HG03342 (cell line): ENCODE measurements around the gene FAM234A.
"Not testable (repeated sequence)": the region's sequence is repeated elsewhere in the genome, so short reads cannot be mapped to it uniquely, and the experiment has no call there.

Source experiments
- ATAC-seq: cut with Tn5 transposase; IDR thresholded peaks from one replicate; pipeline ENCODE4 v1.9.1; 2021; ENCODE audit warnings: mild to moderate bottlenecking, moderate library complexity; ENCODE audit not compliant: unreplicated experiment

FAM234A gene

DNA sequence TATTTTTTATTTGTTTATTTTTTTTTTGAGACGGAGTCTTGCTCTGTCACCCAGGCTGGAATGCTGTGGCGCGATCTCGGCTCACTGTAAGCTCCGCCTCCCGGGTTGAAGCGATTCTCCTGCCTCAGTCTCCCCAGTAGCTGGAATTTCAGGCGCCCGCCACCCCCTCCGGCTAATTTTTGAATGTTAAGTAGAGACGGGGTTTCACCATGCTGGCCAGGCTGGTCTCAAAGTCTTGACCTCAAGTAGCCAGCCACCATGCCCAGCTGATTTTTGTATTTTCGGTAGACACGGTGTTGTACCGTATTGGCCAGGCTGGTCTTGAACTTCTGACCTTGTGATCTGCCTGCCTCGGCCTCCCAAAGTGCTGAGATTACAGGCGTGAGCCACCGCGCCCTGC lies 4.3 kb upstream of the FAM234A start:
- ATAC-seq, result not testable (repeated sequence)

- ATAC-seq, result no peak
Measured at GRCh38 chr16:230949-231348, 3.7 kb upstream of the FAM234A start.

DNA sequence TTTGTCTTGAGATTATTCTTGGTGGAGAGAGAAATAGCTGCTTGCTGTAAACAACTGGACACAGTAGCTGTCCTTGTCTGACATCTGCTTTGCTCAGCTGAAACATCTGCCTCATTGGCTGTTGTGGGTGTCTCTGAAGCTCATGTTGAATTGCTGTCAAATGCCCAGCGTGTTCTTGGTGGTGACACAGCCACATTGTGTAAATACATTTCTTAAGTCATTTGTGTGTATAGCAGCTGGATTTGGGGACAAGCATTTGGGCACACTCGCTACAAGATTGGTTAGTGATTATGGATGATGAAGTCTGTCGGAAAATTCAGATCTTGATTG lies 5.3 kb downstream of the FAM234A start:
- no peak for ATAC-seq

DNA sequence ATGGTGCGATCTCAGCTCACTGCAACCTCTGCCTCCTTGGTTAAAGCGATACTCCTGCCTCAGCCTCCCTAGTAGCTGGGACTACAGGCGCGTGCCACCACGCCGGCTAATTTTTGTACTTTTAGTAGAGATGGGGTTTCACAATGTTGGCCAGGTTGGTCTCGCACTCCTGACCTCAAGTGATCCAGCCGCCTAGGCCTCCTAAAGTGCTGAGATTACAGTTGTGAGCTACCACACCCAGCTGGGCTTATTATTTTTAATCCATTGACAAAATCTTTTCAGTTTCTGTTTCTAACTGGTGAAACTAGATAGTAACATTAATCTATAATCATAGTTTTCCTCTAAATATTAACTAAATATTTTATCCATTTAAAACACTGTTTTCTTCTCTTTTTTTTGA lies 5.9 kb downstream of the FAM234A start:
- no peak for ATAC-seq

- no peak for ATAC-seq
Measured at GRCh38 chr16:242281-242680, 7.7 kb downstream of the FAM234A start.

DNA sequence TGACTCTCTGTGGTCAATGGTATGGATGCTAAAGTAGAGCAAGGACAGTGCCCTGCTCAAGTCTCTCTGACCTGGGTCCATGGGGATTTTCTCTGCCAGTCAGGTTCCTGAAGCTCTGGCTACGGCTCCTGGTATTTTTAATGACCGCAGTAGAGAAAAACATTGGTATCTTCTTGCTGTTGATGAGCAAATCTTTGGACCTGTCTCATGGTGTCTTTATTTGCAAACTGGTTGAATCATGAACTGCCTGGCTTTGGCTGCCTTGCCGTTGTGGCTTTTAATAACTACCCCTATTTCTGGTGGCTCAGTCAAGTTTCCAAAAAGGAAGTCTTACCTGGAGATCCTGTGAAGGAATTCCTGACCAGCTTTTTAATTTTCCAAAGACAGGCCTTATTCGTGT lies 8.7 kb downstream of the FAM234A start:
- ATAC-seq, result no peak

DNA sequence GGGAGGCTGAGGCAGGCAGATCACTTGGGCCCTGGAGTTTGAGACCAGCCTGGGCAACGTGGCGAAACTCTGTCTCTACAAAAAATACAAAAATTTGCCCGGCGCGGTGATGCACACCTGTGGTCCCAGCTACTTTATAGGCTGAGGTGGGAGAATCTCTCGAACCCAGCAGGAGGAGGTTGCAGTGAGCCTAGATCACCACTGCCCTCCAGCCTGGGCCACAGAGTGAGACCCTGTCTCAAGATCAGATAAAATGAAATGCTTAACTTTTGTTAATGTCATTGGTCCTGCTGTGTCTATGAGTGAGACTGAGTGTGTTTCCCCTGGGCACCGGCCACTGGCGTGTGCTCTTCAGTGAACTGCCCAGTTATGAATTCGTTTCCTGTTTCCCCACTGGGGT lies 10.5 kb downstream of the FAM234A start:
- no peak for ATAC-seq

DNA sequence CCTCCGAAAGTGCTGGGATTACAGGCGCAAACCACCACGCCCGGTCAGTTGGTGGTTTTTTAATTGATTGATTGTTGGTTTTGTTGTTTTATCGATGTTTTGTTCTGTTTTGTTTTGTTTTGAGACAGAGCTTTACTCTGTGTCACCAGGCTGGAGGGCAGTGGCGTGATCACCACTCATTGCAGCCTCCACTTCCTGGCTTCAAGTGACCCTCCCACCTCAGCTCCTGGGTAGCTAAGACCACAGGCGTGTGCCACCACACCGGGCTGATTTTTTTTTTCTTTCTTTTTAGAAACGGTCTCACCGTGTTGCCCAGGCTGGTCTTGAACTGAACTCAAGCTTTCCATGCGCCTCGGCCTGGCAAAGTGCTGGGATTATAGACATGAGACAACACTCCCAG lies 12.4 kb downstream of the FAM234A start:
- no peak for ATAC-seq

- ATAC-seq, result no peak
Measured at GRCh38 chr16:249431-249830, 14.8 kb downstream of the FAM234A start.

DNA sequence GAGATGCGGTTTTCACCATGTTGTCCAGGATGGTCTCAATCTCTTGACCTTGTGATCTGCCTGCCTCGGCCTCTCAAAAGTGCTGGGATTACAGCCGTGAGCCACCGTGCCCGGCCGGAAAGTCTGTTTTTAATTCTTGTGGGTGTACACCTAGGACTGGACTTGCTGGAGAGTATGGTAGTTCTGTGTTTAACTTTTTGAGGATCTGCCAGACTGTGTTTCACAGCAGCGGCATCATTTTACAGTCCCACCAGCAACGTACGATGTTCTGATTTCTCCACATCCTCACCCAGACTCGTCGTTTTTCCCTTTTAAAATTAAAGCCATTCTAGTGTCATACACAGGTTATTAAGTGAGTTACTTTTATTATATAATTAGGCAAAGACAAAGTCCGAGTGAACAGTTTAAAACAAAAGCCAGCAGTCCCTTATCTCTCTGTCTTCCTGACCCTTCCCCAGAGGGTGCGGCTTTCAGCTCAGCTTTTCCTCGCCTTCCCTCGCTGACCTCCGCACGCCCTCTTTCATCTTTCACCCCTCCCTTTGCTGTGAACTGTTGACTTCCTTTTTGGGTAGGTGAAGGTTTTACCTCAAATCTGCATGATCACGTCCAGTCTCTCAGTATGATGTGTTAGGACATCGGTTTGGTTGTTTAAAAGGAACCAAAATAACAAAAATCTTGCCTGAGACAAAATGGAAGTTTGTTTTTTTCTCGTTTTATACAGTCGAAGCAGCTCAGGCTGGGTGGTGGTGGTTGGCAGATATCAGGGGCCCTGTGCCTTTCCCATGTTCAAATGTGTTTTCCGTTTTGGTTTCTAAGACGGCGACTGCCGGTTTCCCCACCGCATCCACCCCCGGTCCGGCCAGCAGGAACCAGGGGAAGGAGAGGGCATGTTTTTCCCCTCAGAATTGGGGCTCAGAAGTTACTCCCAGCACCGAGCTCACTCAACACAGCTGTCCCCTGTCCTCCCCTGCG lies 18.0 kb downstream of the FAM234A start:
- ATAC-seq, result no peak

DNA sequence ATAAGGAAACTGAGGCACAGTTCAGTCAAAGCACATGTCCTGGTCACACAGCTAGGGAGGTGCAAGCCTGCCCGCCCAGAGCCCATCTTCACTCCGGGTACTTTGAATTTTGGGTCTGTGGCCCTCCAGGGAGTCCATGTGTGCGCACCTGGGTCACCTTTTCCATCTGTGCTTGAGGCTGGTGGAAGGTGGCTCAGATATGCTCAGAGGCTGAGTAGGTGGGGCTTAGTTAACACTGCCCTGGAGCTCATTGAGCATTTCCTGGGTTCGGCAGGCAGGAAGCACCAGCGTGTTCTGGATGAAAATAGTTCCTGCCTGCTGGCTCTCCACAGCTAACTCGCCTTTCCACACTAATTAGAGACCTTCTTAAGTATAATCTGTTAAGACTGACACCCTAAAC lies 19.2 kb downstream of the FAM234A start:
- ATAC-seq, result no peak

GRCh38 chr16:254461-254860 lies 19.8 kb downstream of the FAM234A start:
- no peak for ATAC-seq

- ATAC-seq, result no peak
Measured at GRCh38 chr16:255183-255582, 20.6 kb downstream of the FAM234A start.

GRCh38 chr16:258091-258490 lies 23.5 kb downstream of the FAM234A start:
- not testable (repeated sequence) for ATAC-seq

GRCh38 chr16:259226-259625 lies 24.6 kb downstream of the FAM234A start:
- no peak for ATAC-seq

GRCh38 chr16:259814-260253 lies 25.2 kb downstream of the FAM234A start:
- no peak for ATAC-seq

GRCh38 chr16:260326-260725 lies 25.7 kb downstream of the FAM234A start:
- no peak for ATAC-seq

- ATAC-seq, result no peak
Measured at GRCh38 chr16:261031-261691, 26.5 kb downstream of the FAM234A start.

DNA sequence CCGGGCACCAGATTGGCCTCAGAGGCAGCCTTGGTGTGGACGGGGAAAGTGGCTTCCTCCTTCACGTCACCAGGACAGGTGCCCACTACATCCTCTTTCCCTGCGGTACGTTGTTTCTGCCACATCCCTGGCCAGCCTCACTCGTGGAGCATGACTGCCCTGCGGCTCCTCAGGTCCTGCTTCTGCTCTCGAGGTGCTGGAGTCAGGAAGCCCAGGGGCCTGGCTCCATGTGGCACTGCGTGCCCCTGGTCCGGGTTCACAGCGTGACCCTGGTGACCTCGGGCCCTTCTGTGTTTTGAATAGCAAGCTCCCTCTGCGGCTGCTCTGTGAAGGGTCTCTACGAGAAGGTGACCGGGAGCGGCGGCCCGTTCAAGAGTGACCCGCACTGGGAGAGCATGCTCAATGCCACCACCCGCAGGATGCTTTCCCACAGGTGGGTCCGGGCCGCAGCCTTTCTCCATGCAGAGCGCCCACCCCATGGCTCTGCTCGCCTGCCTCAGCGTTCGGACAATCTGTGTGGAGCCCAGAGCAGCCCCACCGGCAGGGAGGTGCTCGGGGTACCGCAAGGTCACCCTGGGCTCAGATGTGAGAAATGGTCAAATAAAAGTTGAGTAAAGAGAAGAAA lies 27.6 kb downstream of the FAM234A start:
- ATAC-seq, result no peak

DNA sequence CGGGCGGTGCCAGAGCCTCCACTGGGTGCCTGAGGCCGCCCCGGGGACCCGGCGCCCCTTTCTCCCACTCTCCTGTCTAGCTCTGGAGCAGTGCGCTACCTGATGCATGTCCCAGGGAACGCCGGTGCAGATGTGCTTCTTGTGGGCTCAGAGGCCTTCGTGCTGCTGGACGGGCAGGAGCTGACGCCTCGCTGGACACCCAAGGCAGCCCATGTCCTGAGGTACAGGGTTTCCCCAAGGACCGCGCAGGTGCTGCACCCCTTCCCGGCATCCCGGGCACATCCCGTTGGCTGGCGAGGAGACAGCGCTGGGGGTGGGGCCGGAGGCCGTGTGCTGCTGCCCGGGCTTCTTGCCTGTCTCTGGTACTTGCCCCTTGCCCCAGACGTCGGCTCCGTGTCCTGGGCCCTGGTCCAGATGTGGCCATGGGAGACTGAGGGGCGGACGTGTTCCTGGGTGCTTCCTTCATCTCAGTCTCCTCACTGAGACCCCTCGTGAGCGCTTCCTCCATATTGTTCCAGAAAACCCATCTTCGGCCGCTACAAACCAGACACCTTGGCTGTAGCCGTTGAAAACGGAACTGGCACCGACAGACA lies 28.7 kb downstream of the FAM234A start:
- ATAC-seq, result no peak

DNA sequence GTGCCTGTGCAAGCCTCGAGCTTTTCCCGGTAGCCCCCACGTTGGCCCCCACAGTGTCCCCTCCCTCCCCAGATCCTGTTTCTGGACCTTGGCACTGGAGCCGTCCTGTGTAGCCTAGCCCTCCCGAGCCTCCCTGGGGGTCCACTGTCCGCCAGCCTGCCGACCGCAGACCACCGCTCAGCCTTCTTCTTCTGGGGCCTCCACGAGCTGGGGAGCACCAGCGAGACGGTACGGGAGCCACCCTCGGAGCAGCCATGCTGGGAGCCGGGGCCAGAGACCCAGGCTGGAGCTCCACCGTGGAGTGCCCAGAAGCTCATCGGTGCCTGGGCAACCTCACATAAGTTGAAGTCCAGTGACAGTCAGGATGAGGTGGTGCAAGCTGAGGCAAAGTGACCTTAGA lies 29.3 kb downstream of the FAM234A start:
- no peak for ATAC-seq
